ENCODE results near the gene PM20D2. TPM values are rescaled to one million over a fixed set of nuclear protein-coding genes. Genes with fewer than 3 reads are reported as not detected.

Gene PM20D2
- total and polyA plus RNA-seq, 2 experiments from 2014 or later: 2.1 to 6.8 TPM

DNA sequence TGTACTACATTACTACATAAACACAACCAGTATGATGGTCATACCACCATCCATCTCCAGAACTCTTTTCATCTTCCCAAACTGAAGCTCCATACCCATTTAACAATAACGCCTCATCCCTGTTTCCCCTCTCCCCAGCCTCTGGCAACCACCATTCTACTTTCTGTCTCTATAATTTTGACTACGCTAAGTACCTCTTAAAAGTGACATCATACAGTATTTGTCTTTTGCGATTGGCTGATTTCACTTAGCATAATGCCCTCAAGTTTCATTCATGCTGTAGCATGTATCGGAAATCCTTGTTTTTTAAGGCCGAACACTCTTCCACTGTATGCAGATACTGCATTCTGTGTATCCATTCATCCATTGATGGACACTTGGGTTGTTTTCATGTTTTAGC lies 41.6 kb downstream of the PM20D2 start:
- Histone ChIP-seq H3F3A (ENCODE audit: insufficient read depth) (no peaks in the 10 kb centered on the region), H3K27me3 (replicated peaks; ENCODE audit: insufficient read depth) (peaks cover 4% of the 10 kb centered on the region; the same call in 1 of the 2 replicates), H2AFZ (no peak overlapping the region), H3K4me1 (ENCODE audit: insufficient read depth) (no peaks in the 10 kb centered on the region), H3K4me3 (no peak overlapping the region), H3K27ac (no peak overlapping the region), H3K9me3 (ENCODE audit: low read depth) (no peaks in the 10 kb centered on the region), H3K9me2 (ENCODE audit: insufficient read depth) (no peaks in the 10 kb centered on the region), H4K20me1 (ENCODE audit: insufficient read depth) (no peaks in the 10 kb centered on the region), H3K36me3 (ENCODE audit: low read depth) (no peaks in the 10 kb centered on the region), H3K79me2 (ENCODE audit: insufficient read depth) (no peaks in the 10 kb centered on the region), H3K9ac (no peak overlapping the region), H3K4me2 (ENCODE audit: unreplicated experiment) (no peak overlapping the region)
- TF ChIP-seq EZH2 (IDR thresholded peaks at IDR 0.05; ENCODE audit: insufficient read depth, poor library complexity, severe bottlenecking) (no peak), EZH2phosphoT487 (IDR thresholded peaks at IDR 0.05; ENCODE audit: insufficient read depth, low read depth) (no peak)
- in situ Hi-C loops (cut with MboI): no loop called here
- WGBS, 2 experiments (ENCODE audit: low coverage in 1 of 2, low lambda C conversion rate in 2 of 2, missing lambda C conversion rate in 2 of 2): 58 to 64% methylated on average over 5 of the region's 5 CpGs
- DNase-seq: no peak

DNA sequence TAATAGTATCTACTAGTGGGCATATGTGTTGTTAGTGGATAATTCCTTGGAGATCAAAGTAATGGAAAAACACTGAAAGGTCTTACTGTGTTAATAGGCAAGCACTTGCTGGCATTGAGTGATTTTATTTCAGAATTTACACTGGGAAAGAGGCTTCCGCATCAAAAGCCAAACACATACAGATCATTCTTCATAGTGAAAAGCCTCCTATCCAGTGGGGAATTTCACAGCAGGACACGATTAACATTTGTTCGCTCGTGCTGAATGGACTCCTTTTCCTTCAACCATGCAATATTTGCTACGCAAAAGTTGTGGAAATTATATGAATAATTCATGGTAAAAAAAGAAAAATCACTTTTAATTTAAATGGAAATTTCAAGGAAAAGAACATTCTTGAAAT lies 44.9 kb downstream of the PM20D2 start:
- Histone ChIP-seq H3K4me1 (ENCODE audit: insufficient read depth) (no peaks in the 10 kb centered on the region), H3K36me3 (ENCODE audit: low read depth) (no peaks in the 10 kb centered on the region), H2AFZ (no peak overlapping the region), H3K9me3 (ENCODE audit: low read depth) (no peaks in the 10 kb centered on the region), H3K4me2 (ENCODE audit: unreplicated experiment) (no peak overlapping the region), H3K4me3 (no peak overlapping the region), H3K9ac (no peak overlapping the region), H3K9me2 (ENCODE audit: insufficient read depth) (no peaks in the 10 kb centered on the region), H3K27ac (no peak overlapping the region), H3F3A (ENCODE audit: insufficient read depth) (no peaks in the 10 kb centered on the region), H3K79me2 (ENCODE audit: insufficient read depth) (no peaks in the 10 kb centered on the region), H4K20me1 (ENCODE audit: insufficient read depth) (no peaks in the 10 kb centered on the region), H3K27me3 (replicated peaks; ENCODE audit: insufficient read depth) (peaks cover 4% of the 10 kb centered on the region; the same call in 1 of the 2 replicates)
- 53 to 57% methylated on average over 5 of the region's 5 CpGs for WGBS, 2 experiments (ENCODE audit: low coverage in 1 of 2, low lambda C conversion rate in 2 of 2, missing lambda C conversion rate in 2 of 2)
- in situ Hi-C loops (cut with MboI): no loop called here
- TF ChIP-seq EZH2 (IDR thresholded peaks at IDR 0.05; ENCODE audit: insufficient read depth, poor library complexity, severe bottlenecking): no peak
- no peak for TF ChIP-seq EZH2phosphoT487 (IDR thresholded peaks at IDR 0.05; ENCODE audit: insufficient read depth, low read depth)
- no peak for DNase-seq

DNA sequence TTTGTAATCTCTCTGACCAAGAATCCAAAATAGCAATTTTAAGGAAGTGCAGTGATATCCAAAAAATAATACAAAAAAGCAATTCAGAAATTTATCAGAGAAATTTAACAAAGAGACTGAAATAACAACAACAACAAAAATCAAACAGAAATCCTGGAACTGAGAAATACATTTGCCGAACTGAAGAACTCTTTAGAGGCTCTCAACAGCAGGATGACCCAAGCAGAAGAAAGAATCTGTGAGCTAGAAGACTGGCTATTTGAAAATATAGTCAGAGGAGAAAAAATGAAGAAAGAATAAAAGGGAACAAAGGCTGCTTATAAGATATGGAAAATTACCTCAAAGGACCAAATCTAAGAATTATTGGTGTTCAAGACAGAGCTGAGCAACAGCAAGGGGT lies 48.7 kb downstream of the PM20D2 start:
- no peak for TF ChIP-seq EZH2 (IDR thresholded peaks at IDR 0.05; ENCODE audit: insufficient read depth, poor library complexity, severe bottlenecking)
- no peak for TF ChIP-seq EZH2phosphoT487 (IDR thresholded peaks at IDR 0.05; ENCODE audit: insufficient read depth, low read depth)
- WGBS, 2 experiments (ENCODE audit: low coverage in 1 of 2, low lambda C conversion rate in 2 of 2, missing lambda C conversion rate in 2 of 2): 55 to 62% methylated on average over 1 of the region's 1 CpG
- in situ Hi-C loops (cut with MboI): no loop called here

DNA sequence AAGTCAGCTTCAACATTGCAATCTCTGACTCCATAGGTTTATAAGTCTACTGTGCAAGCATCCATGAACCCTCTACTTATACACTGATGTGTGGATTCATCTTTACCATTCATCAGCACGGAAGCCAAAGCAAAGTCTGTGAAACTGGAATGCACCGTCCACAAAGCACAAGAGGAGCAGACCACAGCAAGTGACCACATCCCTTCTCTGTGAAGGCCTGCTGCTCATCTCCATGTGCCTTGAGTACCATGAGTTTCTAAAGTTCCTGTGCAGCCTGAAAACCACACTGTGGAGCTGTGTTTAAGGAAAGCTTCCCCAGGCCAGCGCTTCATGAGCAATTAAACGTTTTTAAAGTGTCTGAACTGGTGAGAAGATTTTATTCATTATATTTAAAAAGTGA lies 51.3 kb downstream of the PM20D2 start:
- Histone ChIP-seq H3K4me2 (ENCODE audit: unreplicated experiment) (no peak overlapping the region), H3F3A (ENCODE audit: insufficient read depth) (no peaks in the 10 kb centered on the region), H3K4me1 (ENCODE audit: insufficient read depth) (no peaks in the 10 kb centered on the region), H4K20me1 (ENCODE audit: insufficient read depth) (no peaks in the 10 kb centered on the region), H2AFZ (no peak overlapping the region), H3K27ac (no peak overlapping the region), H3K27me3 (replicated peaks; ENCODE audit: insufficient read depth) (0 out of 2 replicates have a peak, but pooled peaks cover 5% of the 10 kb centered on the region), H3K9me2 (ENCODE audit: insufficient read depth) (no peaks in the 10 kb centered on the region), H3K79me2 (ENCODE audit: insufficient read depth) (no peaks in the 10 kb centered on the region), H3K36me3 (ENCODE audit: low read depth) (no peaks in the 10 kb centered on the region), H3K4me3 (no peak overlapping the region), H3K9ac (no peak overlapping the region), H3K9me3 (ENCODE audit: low read depth) (no peaks in the 10 kb centered on the region)
- in situ Hi-C loops (cut with MboI): no loop called here
- no peak for DNase-seq
- TF ChIP-seq EZH2phosphoT487 (IDR thresholded peaks at IDR 0.05; ENCODE audit: insufficient read depth, low read depth): no peak
- TF ChIP-seq EZH2 (IDR thresholded peaks at IDR 0.05; ENCODE audit: insufficient read depth, poor library complexity, severe bottlenecking): no peak
- WGBS, 2 experiments (ENCODE audit: low coverage in 1 of 2, low lambda C conversion rate in 2 of 2, missing lambda C conversion rate in 2 of 2): 28 to 30% methylated on average over 4 of the region's 4 CpGs

More for the DNA sequence above, 48.7 kb downstream of the PM20D2 start:
- Histone ChIP-seq H3K9me2 (ENCODE audit: insufficient read depth) (no peaks in the 10 kb centered on the region), H3K36me3 (ENCODE audit: low read depth) (no peaks in the 10 kb centered on the region), H3K9me3 (ENCODE audit: low read depth) (no peaks in the 10 kb centered on the region), H3K4me3 (no peak overlapping the region), H4K20me1 (ENCODE audit: insufficient read depth) (no peaks in the 10 kb centered on the region), H3K27me3 (replicated peaks; ENCODE audit: insufficient read depth) (0 out of 2 replicates have a peak, but pooled peaks cover under 1% of the 10 kb centered on the region), H2AFZ (no peak overlapping the region), H3K79me2 (ENCODE audit: insufficient read depth) (no peaks in the 10 kb centered on the region), H3K4me1 (ENCODE audit: insufficient read depth) (no peaks in the 10 kb centered on the region), H3K9ac (no peak overlapping the region), H3F3A (ENCODE audit: insufficient read depth) (no peaks in the 10 kb centered on the region), H3K27ac (no peak overlapping the region), H3K4me2 (ENCODE audit: unreplicated experiment) (no peak overlapping the region)
- DNase-seq: no peak

DNA sequence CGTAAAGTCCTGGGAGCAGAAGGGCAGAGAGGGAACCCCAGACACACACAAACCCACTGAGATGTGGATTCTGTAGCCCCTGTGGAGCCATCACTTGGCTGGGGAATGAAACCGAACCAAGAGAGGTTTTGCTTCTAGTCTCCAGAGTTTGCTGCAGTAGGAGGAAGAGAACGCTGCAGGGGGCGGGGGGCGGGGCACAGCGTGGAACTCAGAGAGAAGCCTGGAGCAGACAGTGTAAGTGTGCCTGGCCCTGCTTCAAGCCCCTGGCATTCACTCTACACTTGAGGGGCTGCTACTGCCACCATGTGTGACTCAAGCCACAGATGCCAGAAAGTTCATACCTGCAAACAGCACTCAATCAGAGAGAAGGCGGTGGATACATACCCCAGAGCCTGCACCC lies 52.4 kb downstream of the PM20D2 start:
- TF ChIP-seq EZH2 (IDR thresholded peaks at IDR 0.05; ENCODE audit: insufficient read depth, poor library complexity, severe bottlenecking) (no peak), EZH2phosphoT487 (IDR thresholded peaks at IDR 0.05; ENCODE audit: insufficient read depth, low read depth) (no peak)
- WGBS, 2 experiments (ENCODE audit: low coverage in 1 of 2, low lambda C conversion rate in 2 of 2, missing lambda C conversion rate in 2 of 2): 59 to 66% methylated on average over 7 of the region's 7 CpGs
- in situ Hi-C loops (cut with MboI): no loop called here
- no peaks in the 10 kb centered on the region for H4K20me1 ChIP-seq (ENCODE audit: insufficient read depth)
- no peaks in the 10 kb centered on the region for H3K36me3 ChIP-seq (ENCODE audit: low read depth)
- H3K4me3 ChIP-seq: no peak overlapping the region
- DNase-seq: no peak
- H3F3A ChIP-seq (ENCODE audit: insufficient read depth): no peaks in the 10 kb centered on the region
- H3K4me1 ChIP-seq (ENCODE audit: insufficient read depth): no peaks in the 10 kb centered on the region
- H3K79me2 ChIP-seq (ENCODE audit: insufficient read depth): no peaks in the 10 kb centered on the region
- no peaks in the 10 kb centered on the region for H3K9me3 ChIP-seq (ENCODE audit: low read depth)
- no peak overlapping the region for H3K9ac ChIP-seq
- no peak overlapping the region for H3K4me2 ChIP-seq (ENCODE audit: unreplicated experiment)
- H3K27me3 ChIP-seq (replicated peaks; ENCODE audit: insufficient read depth): 0 out of 2 replicates have a peak, but pooled peaks cover 5% of the 10 kb centered on the region
- H3K27ac ChIP-seq: no peak overlapping the region
- H3K9me2 ChIP-seq (ENCODE audit: insufficient read depth): no peaks in the 10 kb centered on the region
- no peak overlapping the region for H2AFZ ChIP-seq

Data from GM23248 (cell line).